ENCODE data around the gene ARHGAP1. TPM values are rescaled to one million over a fixed set of nuclear protein-coding genes. Genes with fewer than 3 reads are reported as not detected.
"Not testable (repeated sequence)": the region's sequence is repeated elsewhere in the genome, so short reads cannot be mapped to it uniquely, and the experiment has no call there.

Gene ARHGAP1
- total RNA-seq, 1 donor from 2014 or later = 80.3 TPM

GRCh38 chr11:46710821-46711269, 10.4 kb upstream of the ARHGAP1 start:
- no peak for DNase-seq (ENCODE audit: extremely low spot score in 2 of 2)
- peaks cover 7% of the 10 kb centered on the region for H3K4me1 ChIP-seq
- peaks cover 0 to 15% of the 10 kb centered on the region in 2 donors for H3K36me3 ChIP-seq
- no peak overlapping the region for H3K4me3 ChIP-seq
- no peaks in the 10 kb centered on the region for H3K27me3 ChIP-seq
- H3K9me3 ChIP-seq = no peaks in the 10 kb centered on the region
- TF ChIP-seq POLR2A (IDR thresholded peaks at IDR 0.05) (no peak), POLR2AphosphoS5 (IDR thresholded peaks at IDR 0.05; ENCODE audit: insufficient read depth in 1 of 2, low read depth in 1 of 2) (peak; percentile 69 to 73)
- peak overlapping the region; percentile 85 for H3K27ac ChIP-seq
- intact Hi-C loops (cut with DNase I) = no loop called here

GRCh38 chr11:46709351-46709750, 8.9 kb upstream of the ARHGAP1 start:
- H3K4me3 ChIP-seq; H3K4me1 ChIP-seq; H3K27me3 ChIP-seq; H3K9me3 ChIP-seq; DNase-seq (ENCODE audit: extremely low spot score in 2 of 2); H3K27ac ChIP-seq: not testable (repeated sequence)
- H3K36me3 ChIP-seq = peaks cover 0 to 30% of the 10 kb centered on the region in 2 donors
- intact Hi-C loops (cut with DNase I) = loop anchor here (5.0 kb wide), 1 partner anchor 92 kb away; the partner anchor contains the start of genes ATG13 and HARBI1

- Histone ChIP-seq H3K4me1 (peaks cover 18% of the 10 kb centered on the region), H3K36me3 (peaks cover 0 to 38% of the 10 kb centered on the region in 2 donors), H3K27ac (no peak overlapping the region), H3K9me3 (no peaks in the 10 kb centered on the region), H3K4me3 (no peak overlapping the region), H3K27me3 (no peaks in the 10 kb centered on the region)
- TF ChIP-seq POLR2A (IDR thresholded peaks at IDR 0.05) (no peak), POLR2AphosphoS5 (IDR thresholded peaks at IDR 0.05; ENCODE audit: insufficient read depth in 1 of 2, low read depth in 1 of 2) (no peak)
- intact Hi-C loops (cut with DNase I) = loop anchor here (5.0 kb wide), 1 partner anchor 90 kb away; the partner anchor contains the start of genes ATG13 and HARBI1
- DNase-seq (ENCODE audit: extremely low spot score in 2 of 2) = no peak
Observed at GRCh38 chr11:46706886-46707285, 6.5 kb upstream of the ARHGAP1 start.

- no peaks in the 10 kb centered on the region for H3K9me3 ChIP-seq
- no peak for TF ChIP-seq POLR2AphosphoS5 (IDR thresholded peaks at IDR 0.05; ENCODE audit: insufficient read depth in 1 of 2, low read depth in 1 of 2)
- TF ChIP-seq POLR2A (IDR thresholded peaks at IDR 0.05) = no peak
- TF ChIP-seq CTCF (IDR thresholded peaks at IDR 0.05) = no peak
- H3K27ac ChIP-seq = no peak overlapping the region
- intact Hi-C loops (cut with DNase I) = loop anchor here (5.0 kb wide), 1 partner anchor 88 kb away; the partner anchor contains the start of genes ATG13 and HARBI1
- H3K4me3 ChIP-seq = no peak overlapping the region
- peaks cover 0 to 38% of the 10 kb centered on the region in 2 donors for H3K36me3 ChIP-seq
- H3K4me1 ChIP-seq = peaks cover 19% of the 10 kb centered on the region
- DNase-seq (ENCODE audit: extremely low spot score in 2 of 2) = no peak
- H3K27me3 ChIP-seq = no peaks in the 10 kb centered on the region
Observed at GRCh38 chr11:46705070-46705688, 4.8 kb upstream of the ARHGAP1 start.

GRCh38 chr11:46701078-46701654, 747 bp upstream of the ARHGAP1 start:
- DNase-seq (ENCODE audit: extremely low spot score in 2 of 2) = no peak
- TF ChIP-seq POLR2AphosphoS5 (IDR thresholded peaks at IDR 0.05; ENCODE audit: insufficient read depth in 1 of 2, low read depth in 1 of 2) (no peak), POLR2A (IDR thresholded peaks at IDR 0.05) (no peak), CTCF (IDR thresholded peaks at IDR 0.05) (no peak)
- Histone ChIP-seq H3K27me3 (no peaks in the 10 kb centered on the region), H3K36me3 (peaks cover 0 to 28% of the 10 kb centered on the region in 2 donors), H3K27ac (peak overlapping the region; percentile 95), H3K9me3 (no peaks in the 10 kb centered on the region), H3K4me3 (peak overlapping the region; percentile 78 to 93), H3K4me1 (peaks cover 56% of the 10 kb centered on the region)
- intact Hi-C loops (cut with DNase I) = no loop called here

- Histone ChIP-seq H3K36me3 (peaks cover 0 to 28% of the 10 kb centered on the region in 2 donors), H3K4me3 (no peak overlapping the region), H3K4me1 (peaks cover 82% of the 10 kb centered on the region), H3K27me3 (no peaks in the 10 kb centered on the region), H3K9me3 (no peaks in the 10 kb centered on the region), H3K27ac (peak overlapping the region; percentile 95)
- TF ChIP-seq POLR2A (IDR thresholded peaks at IDR 0.05) (no peak), CTCF (IDR thresholded peaks at IDR 0.05) (no peak), POLR2AphosphoS5 (IDR thresholded peaks at IDR 0.05; ENCODE audit: insufficient read depth in 1 of 2, low read depth in 1 of 2) (no peak)
- no peak for DNase-seq (ENCODE audit: extremely low spot score in 2 of 2)
- intact Hi-C loops (cut with DNase I) = no loop called here
Observed at GRCh38 chr11:46698597-46698996, 1.8 kb downstream of the ARHGAP1 start.

Measured in vagina (tissue), 2 donors.